Measurements from ENCODE around the gene ZNF311.
A peak's percentile ranks its signal among the peaks of the same experiment; 100 is the strongest.

ZNF311 gene

DNA sequence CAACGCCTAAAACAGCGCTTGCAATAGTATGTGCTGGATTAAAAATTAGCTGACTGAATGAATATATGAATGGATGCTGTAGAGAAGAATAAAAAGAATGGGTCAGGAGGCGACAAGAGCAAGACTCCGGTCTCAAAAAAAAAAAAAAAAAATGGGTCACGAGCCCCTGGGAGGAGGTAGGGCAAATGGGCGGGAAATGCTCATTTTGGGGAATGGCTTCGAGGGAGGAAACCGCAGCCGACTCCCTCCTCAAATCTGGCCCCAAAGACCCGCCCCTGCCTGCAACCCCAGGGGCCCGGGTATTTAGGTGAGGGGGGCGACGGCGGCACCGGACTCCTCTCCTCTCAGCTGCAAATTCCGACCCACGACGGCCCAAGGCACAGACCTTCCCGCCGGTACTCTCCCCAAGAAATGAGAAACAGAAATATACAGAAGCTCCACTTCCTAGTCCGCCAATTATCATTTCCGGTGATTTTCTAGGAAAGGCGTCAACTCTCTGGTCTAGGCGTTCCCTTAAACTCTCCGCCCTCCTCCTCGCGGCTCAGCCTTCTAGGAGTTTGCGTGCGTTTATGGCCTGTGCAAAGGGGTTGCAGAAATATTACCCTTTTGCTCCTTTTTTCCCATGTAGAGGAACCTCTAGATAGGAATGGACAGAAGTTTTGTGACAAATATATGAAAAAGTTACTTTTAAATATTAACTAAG is at the start of gene ZNF311:
Gene ZNF311, minus strand, starts transcription at position 133 of the 703 bp plus-strand sequence. CDS start 1,361 bp downstream, outside the sequence.
- DNase-seq = peak; percentile 79

DNA sequence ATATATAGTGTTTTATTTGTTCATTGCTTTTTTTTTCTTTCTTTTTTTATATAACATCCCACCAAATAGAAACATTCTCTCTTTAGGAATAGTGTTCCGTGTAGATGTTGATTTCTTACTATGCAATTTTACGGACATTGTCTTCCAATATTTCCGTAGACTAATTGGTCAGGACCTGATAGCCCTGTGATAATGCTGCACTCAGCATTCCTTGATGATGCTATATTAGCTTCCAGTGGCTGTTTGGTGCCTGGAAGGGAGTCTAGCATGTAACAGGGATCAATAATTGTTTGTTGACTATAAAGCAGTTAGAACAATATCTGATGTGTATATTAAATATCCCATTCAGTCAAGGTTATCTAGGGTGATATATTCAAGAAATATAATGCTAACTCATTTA is 46.6 kb upstream of the ZNF311 start:
- DNase-seq = no peak

- no peak for DNase-seq
Measured at GRCh38 chr6:29045075-29045474, 40.0 kb upstream of the ZNF311 start, which contains the start of gene OR2W1. OR2W1 (minus strand) TSS chr6:29045175; CDS start chr6:29045175, 0 bp downstream.

DNA sequence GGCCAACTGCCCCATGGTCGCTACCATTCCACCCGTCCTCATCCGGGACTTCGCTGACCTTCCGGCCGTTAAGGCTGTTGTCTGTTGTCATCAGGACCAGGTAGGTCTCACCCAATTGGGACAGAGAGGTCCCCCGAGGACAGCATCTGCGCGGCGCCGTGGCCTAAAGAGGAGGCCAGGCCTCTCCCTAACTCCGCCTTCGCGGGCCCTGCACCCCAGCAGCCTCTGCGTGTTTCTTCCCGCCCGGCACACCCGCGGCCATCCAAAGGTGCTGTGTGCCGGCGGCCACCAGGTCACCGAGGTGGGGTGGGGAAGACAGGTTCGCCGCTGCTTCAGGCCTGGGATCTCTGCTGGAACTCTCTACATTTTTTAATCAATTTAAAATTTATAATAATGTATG is 30.8 kb upstream of the ZNF311 start:
- DNase-seq = no peak

- no peak for DNase-seq
Measured at GRCh38 chr6:29028821-29029220, 23.7 kb upstream of the ZNF311 start.

GRCh38 chr6:29025927-29026585 is 20.9 kb upstream of the ZNF311 start:
- DNase-seq = no peak

DNA sequence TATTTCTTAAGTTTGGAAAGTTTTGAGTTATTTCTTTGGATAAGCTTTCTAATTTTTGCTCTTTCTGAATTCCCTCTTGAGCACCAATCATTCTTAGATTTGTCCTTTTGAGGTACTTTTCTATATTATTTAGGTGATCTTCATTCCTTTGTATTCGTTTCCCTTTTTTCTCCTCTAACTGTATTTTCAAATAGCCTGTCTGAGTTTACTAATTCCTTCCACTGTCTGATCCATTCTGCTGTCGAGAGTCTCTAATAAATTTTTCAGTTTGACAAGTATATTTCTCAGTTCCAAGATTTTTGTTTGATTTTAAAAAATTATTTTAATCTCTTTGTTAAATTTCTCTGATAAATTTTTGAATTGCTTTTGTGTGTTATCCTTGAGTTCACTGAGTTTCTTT is 16.3 kb upstream of the ZNF311 start:
- no peak for DNase-seq

GRCh38 chr6:29019629-29020028 is 14.5 kb upstream of the ZNF311 start:
- no peak for DNase-seq

DNA sequence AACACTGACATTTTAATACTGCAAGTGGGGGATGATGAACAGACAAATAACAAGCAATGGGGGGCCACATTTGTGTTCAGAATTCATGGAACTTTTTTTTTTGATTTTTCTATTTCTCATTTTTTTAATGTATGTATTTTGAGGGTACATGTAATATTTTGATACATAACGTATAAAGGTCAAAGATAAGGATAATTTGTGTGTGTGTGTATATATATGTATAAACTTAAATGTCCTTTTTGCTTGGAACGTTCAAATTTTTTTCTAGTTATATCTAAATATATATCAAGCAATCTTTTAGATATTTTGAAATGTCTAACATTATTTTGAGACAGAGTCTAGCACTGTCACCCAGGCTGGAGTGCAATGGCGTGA is 12.3 kb upstream of the ZNF311 start:
- DNase-seq = no peak

DNA sequence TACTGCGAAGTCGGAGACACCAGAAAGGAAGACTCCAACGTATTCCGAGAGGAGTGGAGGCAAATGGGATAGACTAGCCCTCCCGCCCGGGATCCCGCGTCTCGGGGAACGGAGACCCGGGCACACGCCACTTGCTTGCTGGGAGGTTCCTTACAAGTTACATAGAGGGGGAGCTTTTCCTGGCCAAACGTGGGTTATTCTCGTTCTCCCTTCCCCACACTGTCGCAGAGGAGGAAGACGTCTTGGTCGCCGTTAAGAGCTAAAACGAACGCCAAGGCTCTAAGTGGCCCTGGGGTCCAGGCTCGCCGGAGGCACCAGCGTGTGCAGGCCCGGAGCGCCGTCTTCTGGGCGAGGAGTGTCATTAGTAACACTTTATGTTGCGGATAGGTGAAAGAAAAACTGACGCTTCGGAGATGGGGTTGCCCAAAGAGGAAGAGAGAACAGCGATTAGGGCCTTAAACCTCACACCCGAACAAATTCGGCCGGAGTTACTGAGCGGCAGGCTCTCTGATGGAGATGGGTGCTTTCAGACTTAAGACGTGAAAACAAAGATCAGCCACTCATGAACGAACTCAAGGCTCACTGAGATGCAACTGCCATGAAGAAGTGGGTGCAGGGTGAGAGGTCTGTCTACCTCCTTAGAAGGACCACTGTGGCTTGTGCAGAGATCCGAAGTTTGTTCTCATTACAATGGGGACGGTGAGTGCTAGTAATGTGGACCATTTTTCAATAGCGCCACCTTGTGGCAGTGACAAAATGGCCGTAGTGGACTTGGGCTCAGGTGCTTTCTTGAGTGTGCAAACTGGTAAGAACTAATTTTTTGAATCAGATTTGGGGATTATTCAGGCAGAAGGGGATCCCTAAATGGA is 11.7 kb upstream of the ZNF311 start:
- peak; percentile 82 for DNase-seq

DNA sequence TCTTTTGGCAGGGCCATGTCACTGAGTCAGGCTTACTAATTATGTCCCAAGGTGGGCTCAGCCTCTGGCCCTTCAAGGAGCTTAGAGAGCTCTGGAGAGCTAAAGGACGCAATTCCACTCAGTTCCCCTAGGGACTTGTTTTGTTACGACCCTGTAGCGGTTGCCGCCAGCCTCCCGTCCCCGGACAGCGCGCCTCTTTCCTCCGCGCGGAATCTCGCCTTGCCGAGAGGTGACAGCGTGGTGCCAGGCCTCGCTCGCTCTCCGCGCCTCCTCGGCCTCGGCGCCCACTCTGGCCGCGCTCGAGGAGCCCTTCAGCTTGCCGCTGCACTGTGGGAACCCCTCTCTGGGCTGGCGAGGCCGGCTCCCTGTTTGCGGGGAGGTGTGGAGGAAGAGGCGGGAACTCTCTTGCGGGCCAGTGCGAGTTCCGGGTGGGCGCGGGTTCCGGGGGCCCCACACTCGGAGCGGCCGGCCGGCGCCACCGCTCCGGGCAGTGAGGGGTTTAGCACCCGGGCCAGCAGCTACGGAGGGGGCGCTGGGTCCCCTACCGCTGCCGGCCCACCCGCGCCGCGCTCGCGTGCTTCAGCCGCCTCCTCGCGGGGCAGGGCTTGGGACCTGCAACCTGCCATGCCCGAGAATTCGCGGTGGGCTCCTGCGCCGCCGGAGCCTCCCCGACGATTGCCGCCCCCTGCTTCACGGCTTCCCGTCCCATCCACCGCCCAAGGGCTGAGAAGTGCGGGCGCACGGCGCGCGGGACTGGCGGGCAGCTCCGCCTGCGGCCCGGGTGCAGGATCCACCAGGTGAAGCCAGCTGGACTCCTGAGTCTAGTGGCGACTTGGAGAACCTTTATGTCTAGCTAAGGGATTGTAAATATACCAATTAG is 9.9 kb upstream of the ZNF311 start:
- no peak for DNase-seq

DNA sequence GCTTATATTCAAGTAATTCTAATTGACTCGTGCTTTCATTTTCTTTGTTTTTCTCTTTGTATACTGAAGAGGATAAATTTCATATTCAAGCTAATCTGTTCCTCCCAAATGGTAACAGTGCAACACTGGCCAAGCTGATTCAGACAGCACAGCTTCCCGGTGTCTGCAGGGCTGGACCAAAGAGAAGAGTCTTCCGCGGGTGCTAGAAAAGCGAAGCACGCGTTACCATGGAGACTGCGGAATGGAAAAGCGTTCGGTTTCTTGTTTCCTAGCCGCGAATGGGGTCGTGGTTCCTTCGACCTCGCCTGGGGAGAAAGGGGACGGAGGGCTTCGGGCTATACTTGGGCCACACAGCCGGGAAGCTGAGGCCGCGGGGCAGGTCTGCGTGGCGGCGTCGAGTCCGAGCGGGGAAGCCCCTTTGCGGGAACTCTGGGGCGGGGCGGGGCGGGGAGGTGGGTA is 6.2 kb upstream of the ZNF311 start:
- DNase-seq = peak; percentile 42

DNA sequence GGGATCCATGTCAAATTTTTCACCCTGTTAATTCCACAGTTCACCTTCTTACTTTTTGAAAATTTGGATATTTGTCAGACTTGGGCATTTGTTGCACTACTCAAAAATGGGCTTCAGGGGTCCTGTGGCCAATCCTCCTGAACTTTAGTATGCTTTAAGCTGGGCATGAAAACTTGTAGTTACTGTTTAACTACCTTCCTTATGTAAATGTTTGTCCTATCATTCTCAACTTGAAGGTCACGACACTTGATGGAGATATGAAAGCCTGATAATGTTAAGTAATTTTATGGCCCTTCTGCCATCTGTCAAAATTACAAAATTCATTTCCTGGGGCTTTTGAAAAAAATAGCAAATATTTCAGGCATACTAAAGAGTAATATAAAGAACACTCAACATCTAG is 4.2 kb upstream of the ZNF311 start:
- no peak for DNase-seq

DNA sequence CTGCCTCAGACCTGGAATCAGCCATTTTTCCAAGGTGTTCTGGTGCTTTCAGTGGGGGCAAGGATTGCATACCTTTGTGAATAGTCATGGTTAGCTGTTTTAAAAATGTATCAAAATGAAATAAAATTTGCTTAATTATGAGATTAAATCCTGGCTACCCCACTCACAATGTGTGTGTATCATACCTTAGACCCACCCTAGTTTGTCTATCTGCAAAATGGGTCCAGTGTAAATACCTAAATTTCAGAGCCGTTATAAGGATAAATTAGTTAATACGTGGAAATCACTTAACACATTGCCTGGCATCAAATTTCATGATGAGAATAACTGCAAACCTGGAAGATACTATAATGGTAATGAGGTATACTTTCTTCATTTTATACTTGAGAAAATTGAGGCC is 3.0 kb upstream of the ZNF311 start:
- DNase-seq = no peak

DNA sequence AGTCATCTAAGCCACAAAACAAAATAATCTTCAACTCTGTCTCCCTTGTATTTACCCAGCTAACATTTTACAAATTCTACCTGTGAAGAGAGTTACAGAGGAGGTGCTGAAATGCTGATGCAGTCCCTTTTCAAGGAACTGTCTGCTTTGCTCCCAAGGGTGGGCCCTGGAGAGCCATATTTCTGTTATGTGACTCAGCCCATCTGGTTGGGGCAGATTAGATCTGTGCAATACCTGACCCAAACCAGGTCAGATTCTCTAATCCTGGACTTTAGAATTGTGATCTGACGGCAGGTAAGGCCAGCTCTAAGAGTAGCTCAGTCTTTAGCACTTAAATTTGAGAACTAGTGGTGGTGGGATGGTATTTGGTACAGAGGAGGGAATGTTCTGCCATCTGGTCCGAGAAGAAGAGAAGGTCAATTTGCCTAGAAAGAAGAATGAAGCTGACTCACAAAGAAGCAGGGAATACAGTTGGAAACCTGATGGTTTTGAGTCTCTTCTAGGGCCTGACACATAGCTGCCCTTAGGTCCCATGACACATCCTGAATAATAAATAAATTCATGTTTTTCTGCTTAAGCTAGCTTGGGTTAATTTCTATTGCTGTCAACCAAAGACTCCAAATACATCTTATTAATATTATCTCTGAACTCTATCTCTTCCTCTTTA is 8.1 kb downstream of the ZNF311 start:
- no peak for DNase-seq

- DNase-seq = no peak
Measured at GRCh38 chr6:28995093-28995650, 9.9 kb downstream of the ZNF311 start.

DNA sequence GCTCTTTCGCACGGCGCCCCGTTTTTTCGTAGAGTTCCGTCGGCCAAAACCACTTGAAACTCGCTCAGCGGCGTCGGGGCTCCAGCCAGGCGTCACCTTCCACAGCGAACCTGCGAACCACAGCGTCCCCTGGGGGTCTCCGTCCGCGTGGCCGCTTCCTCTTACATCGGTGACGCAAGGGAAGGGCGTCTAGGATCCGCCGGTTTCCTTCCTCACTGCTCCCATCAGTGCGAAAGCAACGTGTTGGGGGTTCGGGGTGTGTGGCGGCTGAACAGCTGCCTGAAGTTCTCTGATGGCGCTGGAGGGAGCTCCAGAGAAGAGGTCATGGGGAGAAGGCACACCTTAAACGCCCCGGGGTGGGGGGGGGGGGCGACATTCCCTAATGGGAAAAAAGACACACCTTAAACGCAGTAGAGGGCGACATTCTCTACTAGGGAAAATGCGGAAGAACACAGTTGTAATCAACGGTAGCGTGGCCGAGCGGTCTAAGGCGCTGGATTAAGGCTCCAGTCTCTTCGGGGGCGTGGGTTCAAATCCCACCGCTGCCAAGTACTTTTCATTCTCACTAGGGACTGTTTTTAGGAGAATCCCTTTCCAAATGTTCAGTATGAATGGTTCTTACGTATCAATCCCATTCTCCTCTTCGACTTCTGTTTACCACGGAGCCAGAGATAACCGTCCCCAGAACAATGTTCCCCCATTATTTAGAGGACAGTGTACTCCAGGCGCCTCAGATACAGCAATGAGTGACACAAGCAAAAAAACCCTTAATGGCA is 16.4 kb downstream of the ZNF311 start:
- peak; percentile 67 for DNase-seq

DNA sequence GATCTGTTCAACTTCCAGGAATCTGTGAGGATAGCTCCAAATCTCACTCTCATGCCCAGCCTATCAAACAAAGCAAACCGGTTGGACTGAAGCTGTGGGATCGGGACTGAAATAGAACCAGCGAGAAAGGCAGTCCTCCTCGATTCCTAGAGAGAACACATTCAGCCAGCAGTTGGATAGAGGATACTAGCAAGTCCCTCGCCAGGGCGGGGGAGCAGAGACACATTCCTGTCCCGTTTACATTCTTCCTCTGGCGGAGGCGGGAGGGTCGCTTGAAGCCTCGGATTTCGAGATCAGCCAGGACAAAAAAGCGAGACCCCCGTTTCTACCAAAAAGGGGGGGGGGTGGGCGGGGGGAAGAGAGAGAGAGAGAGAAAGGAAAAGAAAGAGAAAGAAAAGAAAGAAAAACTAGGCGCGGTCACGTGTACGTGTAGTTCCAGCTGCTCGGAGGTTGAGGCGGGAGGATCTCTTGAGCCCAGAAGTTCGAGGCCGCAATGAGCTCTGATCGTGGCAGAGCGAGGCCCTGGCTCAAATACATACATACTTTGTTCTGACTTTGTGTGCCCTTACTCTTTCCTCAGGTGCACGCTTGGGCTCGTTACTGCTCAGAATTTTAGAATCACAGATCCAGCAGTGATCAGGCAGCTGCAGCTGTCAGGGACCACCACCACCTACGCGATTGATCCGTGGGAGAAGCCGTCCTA is 19.5 kb downstream of the ZNF311 start:
- DNase-seq = peak; percentile 74

DNA sequence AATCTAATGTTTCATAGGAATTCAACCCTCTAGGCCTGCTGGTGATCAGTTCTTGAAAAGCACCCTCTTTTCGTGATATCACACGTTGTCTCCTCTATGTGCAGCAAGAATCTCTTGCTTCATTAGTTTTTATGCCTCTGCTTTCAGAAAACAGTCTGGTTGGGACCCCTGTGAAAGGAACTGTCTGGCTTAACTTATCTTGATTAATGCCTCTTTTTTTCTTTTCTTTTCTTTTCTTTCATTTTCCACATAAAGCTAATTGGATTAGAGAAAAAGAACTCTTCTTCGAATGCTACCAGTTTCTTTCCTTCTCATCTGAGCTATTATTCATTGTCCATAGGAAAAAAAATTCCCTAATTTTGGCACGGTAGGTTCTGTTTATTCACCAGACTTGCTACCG is 21.3 kb downstream of the ZNF311 start:
- no peak for DNase-seq
